K562 (cell line): ENCODE data around the gene SMG6. TPM values are rescaled to one million over a fixed set of nuclear protein-coding genes. Genes with fewer than 3 reads are reported as not detected.

Source experiments
- ATAC-seq: fragments of 200-7000 bp; cut with Tn5 transposase; 3 replicates; pipeline ENCODE4 v1.9.1; 2020; ENCODE audit warnings: moderate library complexity
- BruUV-seq: library from RNA; stranded (reverse); fragments of 400-500 nt; replicated peaks from 2 replicates; lab custom pipeline; 2021; lab: Mats Ljungman, UMichigan
- CTCF ChIA-PET: fragments of 300-600 bp; formaldehyde crosslinking; extraction: SDS; loops from one replicate; lab custom pipeline; 2021; ENCODE audit warnings: low intra/inter-chr PET ratio; lab: Yijun Ruan, JAX
- POLR2A ChIA-PET: fragments of 300-600, 350-650 bp; sonication (Branson Sonifier 250); formaldehyde crosslinking; extraction: SDS; loops from one replicate; lab custom pipeline; 2021; ENCODE audit warnings: antibody characterized with exemption, inconsistent platforms; lab: Yijun Ruan, JAX
- DNase-seq, 4 experiments: peaks; one replicate each; pipeline versions ENCODE4 v3.0.0 to v3.0.0-alpha.2; 2011 to 2018; ENCODE audit warnings: low spot score in 3 of 4, mixed read lengths in 3 of 4; ENCODE audit errors: extremely low read depth in 1 of 4
- FAIRE-seq: peaks from 2 replicates; lab custom pipeline; 2011; peaks lifted over from hg19 to GRCh38; lab: Jason Lieb, UNC
- H2AFZ ChIP-seq: 2 replicates; pipeline ENCODE4 v1.6.0; 2011; ENCODE audit warnings: low read depth, low read length, control low read depth, inconsistent platforms
- H3K27ac ChIP-seq: fragments of 200-600 bp; 3 replicates; pipeline ENCODE4 v1.8.0; 2011; ENCODE audit warnings: low read depth, mild to moderate bottlenecking, control low read depth, inconsistent platforms, low read length, moderate library complexity, mixed read lengths; ENCODE audit errors: extremely low read depth
- H3K27me3 ChIP-seq, 2 experiments: fragments of 300-600 bp in 1 of 2; 2 replicates in 1 of 2; 3 replicates in 1 of 2; pipeline versions ENCODE4 v1.6.0 to v1.8.0; 2011; ENCODE audit warnings: inconsistent platforms in 2 of 2, low read length in 2 of 2, mild to moderate bottlenecking in 1 of 2, mixed read lengths in 1 of 2, moderate library complexity in 1 of 2; ENCODE audit not compliant: control insufficient read depth in 2 of 2, insufficient read depth in 2 of 2
- H3K36me3 ChIP-seq: fragments of 300-600 bp; 3 replicates; pipeline ENCODE4 v1.8.0; 2011; ENCODE audit warnings: mild to moderate bottlenecking, low read length, inconsistent platforms; ENCODE audit not compliant: control insufficient read depth, insufficient read depth
- H3K4me1 ChIP-seq, 2 experiments: fragments of 200-600 bp in 1 of 2; replicated peaks in 1 of 2; 2 replicates in 1 of 2; 3 replicates in 1 of 2; pipeline versions ENCODE4 v1.5.1 to v1.8.0; 2011; ENCODE audit warnings: inconsistent platforms in 2 of 2, low read length in 2 of 2, mild to moderate bottlenecking in 1 of 2, mixed read lengths in 1 of 2, moderate library complexity in 1 of 2; ENCODE audit not compliant: control insufficient read depth in 2 of 2, insufficient read depth in 2 of 2
- H3K4me2 ChIP-seq: 2 replicates; pipeline ENCODE4 v1.6.1; 2011; ENCODE audit warnings: low read length, control low read depth, inconsistent platforms, mixed read lengths; ENCODE audit not compliant: insufficient read depth
- H3K4me3 ChIP-seq: fragments of 200-600 bp; sonication (generic), shearing (Covaris generic); 2 replicates; pipeline ENCODE4 v1.5.1; 2016; ENCODE audit warnings: control low read depth, inconsistent platforms
- H3K79me2 ChIP-seq: fragments of 200-600 bp; 3 replicates; pipeline ENCODE4 v1.8.0; 2011; ENCODE audit warnings: low read length, inconsistent platforms; ENCODE audit not compliant: control insufficient read depth, insufficient read depth
- H3K9ac ChIP-seq, 2 experiments: 2 replicates each; pipeline versions ENCODE4 v1.6.0 to v1.6.1; 2011; ENCODE audit warnings: low read depth in 2 of 2, low read length in 2 of 2, control low read depth in 1 of 2, inconsistent platforms in 1 of 2, mild to moderate bottlenecking in 1 of 2, mixed read lengths in 1 of 2; ENCODE audit not compliant: insufficient read depth in 1 of 2
- H3K9me1 ChIP-seq: one replicate; pipeline ENCODE4 v1.6.0; 2011; ENCODE audit warnings: inconsistent platforms, mild to moderate bottlenecking, low read length, moderate library complexity; ENCODE audit not compliant: control insufficient read depth, insufficient read depth
- H3K9me3 ChIP-seq: replicated peaks from 2 replicates; pipeline ENCODE4 v1.5.1; 2011; ENCODE audit warnings: low read depth, low read length, inconsistent platforms; ENCODE audit not compliant: control insufficient read depth, insufficient read depth
- H4K20me1 ChIP-seq: replicated peaks from 2 replicates; pipeline ENCODE4 v1.6.1; 2011; ENCODE audit warnings: low read length, inconsistent platforms, mixed read lengths; ENCODE audit not compliant: control insufficient read depth, insufficient read depth
- CREB3 ChIP-seq: fragments of 450-650 bp; conservative IDR thresholded peaks from 2 replicates; pipeline ENCODE4 v1.6.1; 2016; ENCODE audit warnings: missing genetic modification characterization, low read depth, mild to moderate bottlenecking, missing compliant biosample characterization, moderate library complexity
- FOXA1 ChIP-seq: fragments of 450-650 bp; IDR thresholded peaks from 2 replicates; pipeline ENCODE4 v1.6.1; 2016; ENCODE audit warnings: mild to moderate bottlenecking, borderline replicate concordance
- NFE2 ChIP-seq: IDR thresholded peaks from 2 replicates; pipeline ENCODE4 v1.6.1; 2014; ENCODE audit warnings: antibody characterized with exemption, low read depth
- SIRT6 ChIP-seq: IDR thresholded peaks from one replicate; pipeline ENCODE4 v1.6.1; 2012; ENCODE audit warnings: low read depth, mild to moderate bottlenecking, control low read depth, inconsistent platforms, low read length, moderate library complexity
- TCF3 ChIP-seq: sonication (generic); formaldehyde crosslinking; IDR thresholded peaks from 2 replicates; pipeline ENCODE4 v1.4.0; 2020; ENCODE audit warnings: mild to moderate bottlenecking, missing genetic modification reagents
- ZBTB40 ChIP-seq, 2 experiments: fragments of 450-650 bp in 1 of 2; sonication (generic) in 1 of 2; formaldehyde crosslinking in 1 of 2; IDR thresholded peaks; 2 replicates each; pipeline versions ENCODE4 v1.7.1 to v1.9.0; 2016 to 2022; ENCODE audit warnings: inconsistent platforms in 1 of 2, mild to moderate bottlenecking in 1 of 2, missing genetic modification reagents in 1 of 2
- ZNF134 ChIP-seq: fragments of 250-450 bp; sonication (Bioruptor Pico); conservative IDR thresholded peaks from 2 replicates; pipeline ENCODE4 v1.4.0; 2020
- WGBS: fragments of 100-300 bp; shearing (Covaris generic); methylation state at CpG from one replicate; pipeline ENCODE4 v1.1.6; 2016; ENCODE audit warnings: low coverage, mixed read lengths; ENCODE audit not compliant: insufficient coverage; ENCODE audit errors: missing lambda C conversion rate; 5-methylcytosine and 5-hydroxymethylcytosine counted together
- in situ Hi-C: fragments of 300-500 bp; cut with MboI; formaldehyde crosslinking; loops from 4 replicates; pipeline ENCODE4 v1.15.0; 2018; ENCODE audit warnings: inconsistent platforms, mixed read lengths
- intact Hi-C: fragments of 100-400 bp; cut with micrococcal nuclease; formaldehyde crosslinking; loops from 2 replicates; pipeline ENCODE4 v1.14.2; 2022
- polyA plus RNA-seq, 8 experiments: library from polyadenylated mRNA; depleted of rRNA in 4 of 8; stranded (reverse) in 5 of 8; unstranded in 3 of 8; fragments of >200 nt; fragmentation: Nextera tagmentation in 2 of 8; fragmentation: Illumina TruSeq in 1 of 8; extraction: Ambion mirVana in 2 of 8; extraction: Trizol in 1 of 8; gene quantifications; 2 replicates each; pipeline versions ENCODE4 v1.2.1 to v1.2.3, GENCODE V29; 2011 to 2014; ENCODE audit warnings: inconsistent platforms in 1 of 8, missing spikeins in 1 of 8
- total RNA-seq, 7 experiments: library from RNA; depleted of rRNA in 6 of 7; stranded (reverse); fragments of >200 nt in 6 of 7; fragmentation: Illumina TruSeq in 2 of 7; extraction: Trizol in 2 of 7; gene quantifications; 2 replicates each; pipeline versions ENCODE4 v1.2.1 to v1.2.3, GENCODE V29; 2011 to 2021; ENCODE audit warnings: low replicate concordance in 1 of 7

Gene SMG6
- total and polyA plus RNA-seq, 9 of the 15 experiments (the other 6 are each of a cell fraction or from before 2014, with no cell fraction given) = 0.44 to 13.9 (median 6.0) TPM

GRCh38 chr17:2292100-2292499, 11.5 kb downstream of the SMG6 start:
- Histone ChIP-seq H3K4me2 (no peak overlapping the region), H3K27ac (no peak overlapping the region), H3K27me3 (no peaks in the 10 kb centered on the region), H3K36me3 (peaks cover 65% of the 10 kb centered on the region), H3K9me1 (peaks cover 2% of the 10 kb centered on the region), H3K79me2 (no peaks in the 10 kb centered on the region), H3K9ac (no peak overlapping the region), H4K20me1 (no peaks in the 10 kb centered on the region), H3K4me1 (peaks cover 0 to 7% of the 10 kb centered on the region in 2 experiments; a peak in 3 of 5 replicates), H3K9me3 (no peaks in the 10 kb centered on the region), H3K4me3 (no peak overlapping the region), H2AFZ (no peak overlapping the region)
- 65% methylated on average over 2 of the region's 2 CpGs for WGBS
- BruUV-seq = no TSS peak
- DNase-seq (no peak), FAIRE-seq (no peak), ATAC-seq (no peak)
- in situ Hi-C loops (no loop called here), intact Hi-C loops (no loop called here)
- ChIA-PET POLR2A (no interaction called here), CTCF (no interaction called here)
- no peak for TF ChIP-seq ZBTB40 (IDR thresholded peaks at IDR 0.05)
- no peak for TF ChIP-seq ZBTB40 (CRISPR knock-in tag; IDR thresholded peaks at IDR 0.05)
- no peak for TF ChIP-seq ZNF134 (CRISPR knock-in tag)
- TF ChIP-seq SIRT6 = no peak
- TF ChIP-seq CREB3 (tag) = no peak
- TF ChIP-seq NFE2 = no peak
- TF ChIP-seq TCF3 (CRISPR knock-in tag) = no peak
- no peak for TF ChIP-seq FOXA1
